ENCODE measurements around the gene TLCD3B. TPM values are rescaled to one million over a fixed set of nuclear protein-coding genes. Genes with fewer than 3 reads are reported as not detected.

TLCD3B gene
- polyA plus RNA-seq, 1 donor from 2014 or later = 18.9 TPM

- Histone ChIP-seq H3K4me3 (ENCODE audit: low read length) (no peak overlapping the region), H3K4me2 (ENCODE audit: low read length) (no peak overlapping the region), H2AFZ (ENCODE audit: low read depth, low read length) (no peak overlapping the region), H3K27me3 (ENCODE audit: insufficient read depth, low read depth, low read length) (no peaks in the 10 kb centered on the region), H3F3A (ENCODE audit: insufficient read depth, low read length, poor library complexity, severe bottlenecking) (no peaks in the 10 kb centered on the region), H3K9me3 (ENCODE audit: low read length) (no peaks in the 10 kb centered on the region), H3K9me2 (ENCODE audit: insufficient read depth, low read length) (no peaks in the 10 kb centered on the region), H3K27ac (ENCODE audit: low read length) (no peak overlapping the region), H3K9ac (ENCODE audit: low read length) (no peak overlapping the region), H3K36me3 (ENCODE audit: insufficient read depth, low read length) (no peaks in the 10 kb centered on the region), H4K20me1 (ENCODE audit: insufficient read depth) (no peaks in the 10 kb centered on the region), H3K79me2 (replicated peaks; ENCODE audit: insufficient read depth, low read length) (no peaks in the 10 kb centered on the region)
- TF ChIP-seq POLR2AphosphoS5 (IDR thresholded peaks at IDR 0.05) = no peak
- TF ChIP-seq, protein P1, sequence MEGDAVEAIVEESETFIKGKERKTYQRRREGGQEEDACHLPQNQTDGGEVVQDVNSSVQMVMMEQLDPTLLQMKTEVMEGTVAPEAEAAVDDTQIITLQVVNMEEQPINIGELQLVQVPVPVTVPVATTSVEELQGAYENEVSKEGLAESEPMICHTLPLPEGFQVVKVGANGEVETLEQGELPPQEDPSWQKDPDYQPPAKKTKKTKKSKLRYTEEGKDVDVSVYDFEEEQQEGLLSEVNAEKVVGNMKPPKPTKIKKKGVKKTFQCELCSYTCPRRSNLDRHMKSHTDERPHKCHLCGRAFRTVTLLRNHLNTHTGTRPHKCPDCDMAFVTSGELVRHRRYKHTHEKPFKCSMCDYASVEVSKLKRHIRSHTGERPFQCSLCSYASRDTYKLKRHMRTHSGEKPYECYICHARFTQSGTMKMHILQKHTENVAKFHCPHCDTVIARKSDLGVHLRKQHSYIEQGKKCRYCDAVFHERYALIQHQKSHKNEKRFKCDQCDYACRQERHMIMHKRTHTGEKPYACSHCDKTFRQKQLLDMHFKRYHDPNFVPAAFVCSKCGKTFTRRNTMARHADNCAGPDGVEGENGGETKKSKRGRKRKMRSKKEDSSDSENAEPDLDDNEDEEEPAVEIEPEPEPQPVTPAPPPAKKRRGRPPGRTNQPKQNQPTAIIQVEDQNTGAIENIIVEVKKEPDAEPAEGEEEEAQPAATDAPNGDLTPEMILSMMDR (IDR thresholded peaks at IDR 0.05; ENCODE audit: poor library complexity, severe bottlenecking) = no peak
- TF ChIP-seq TAF1 (IDR thresholded peaks at IDR 0.05; ENCODE audit: low read depth) = no peak
- TF ChIP-seq MXI1 (conservative IDR thresholded peaks at IDR 0.05; ENCODE audit: poor library complexity, severe bottlenecking) = no peak
Observed at GRCh38 chr16:30003670-30004423, 27.2 kb downstream of the TLCD3B start.

DNA sequence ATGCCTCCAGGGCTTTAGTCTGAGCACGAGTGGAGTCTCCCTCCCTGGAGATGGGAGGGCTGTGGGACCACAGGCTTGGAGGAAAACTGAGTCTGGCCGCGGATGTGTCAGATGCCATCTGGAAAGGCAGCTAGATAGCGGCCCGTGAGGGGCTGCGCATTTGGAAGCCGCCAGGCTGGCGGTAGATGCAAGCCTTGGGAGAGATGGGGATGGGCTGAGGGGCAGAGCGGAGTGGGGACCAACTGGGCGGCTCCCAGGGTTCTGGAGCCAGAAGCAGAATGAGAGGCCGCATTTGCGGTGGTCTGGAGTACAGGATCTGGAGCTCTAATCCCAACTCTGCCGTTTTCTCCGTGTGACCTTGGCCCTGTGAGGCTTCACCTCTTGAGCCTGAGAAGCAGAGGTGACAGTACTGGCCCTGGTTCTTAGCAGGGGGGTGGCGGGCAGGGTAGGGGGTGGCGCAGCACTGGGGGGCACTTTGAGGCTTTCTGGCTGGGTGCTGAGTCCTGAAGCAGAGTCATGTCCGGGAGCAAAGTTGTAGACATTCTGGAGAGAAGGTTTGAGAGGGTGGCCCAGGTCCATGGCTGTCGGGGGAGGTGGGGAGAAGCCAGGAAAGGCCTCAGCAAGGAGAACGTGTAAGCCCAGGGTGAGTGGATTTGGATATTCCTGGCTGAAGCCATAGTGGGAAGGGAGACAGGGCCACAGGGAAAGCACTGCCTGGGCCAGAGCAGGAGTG is 28.3 kb downstream of the TLCD3B start:
- no peak overlapping the region for H2AFZ ChIP-seq (ENCODE audit: low read depth, low read length)
- H3K27me3 ChIP-seq (ENCODE audit: insufficient read depth, low read depth, low read length) = no peaks in the 10 kb centered on the region
- no peak overlapping the region for H3K27ac ChIP-seq (ENCODE audit: low read length)
- H3K4me2 ChIP-seq (ENCODE audit: low read length) = no peak overlapping the region
- H3K4me3 ChIP-seq (ENCODE audit: low read length) = no peak overlapping the region
- H3K9me2 ChIP-seq (ENCODE audit: insufficient read depth, low read length) = no peaks in the 10 kb centered on the region
- H3K79me2 ChIP-seq (replicated peaks; ENCODE audit: insufficient read depth, low read length) = no peaks in the 10 kb centered on the region
- no peak for TF ChIP-seq TAF1 (IDR thresholded peaks at IDR 0.05; ENCODE audit: low read depth)
- TF ChIP-seq EP300 (conservative IDR thresholded peaks at IDR 0.05; ENCODE audit: poor library complexity, severe bottlenecking) = no peak
- TF ChIP-seq, protein P1 (IDR thresholded peaks at IDR 0.05; ENCODE audit: poor library complexity, severe bottlenecking) = no peak
- no peak for TF ChIP-seq RAD21 (conservative IDR thresholded peaks at IDR 0.05)
- TF ChIP-seq POLR2AphosphoS5 (IDR thresholded peaks at IDR 0.05) = no peak
- TF ChIP-seq, protein P2, sequence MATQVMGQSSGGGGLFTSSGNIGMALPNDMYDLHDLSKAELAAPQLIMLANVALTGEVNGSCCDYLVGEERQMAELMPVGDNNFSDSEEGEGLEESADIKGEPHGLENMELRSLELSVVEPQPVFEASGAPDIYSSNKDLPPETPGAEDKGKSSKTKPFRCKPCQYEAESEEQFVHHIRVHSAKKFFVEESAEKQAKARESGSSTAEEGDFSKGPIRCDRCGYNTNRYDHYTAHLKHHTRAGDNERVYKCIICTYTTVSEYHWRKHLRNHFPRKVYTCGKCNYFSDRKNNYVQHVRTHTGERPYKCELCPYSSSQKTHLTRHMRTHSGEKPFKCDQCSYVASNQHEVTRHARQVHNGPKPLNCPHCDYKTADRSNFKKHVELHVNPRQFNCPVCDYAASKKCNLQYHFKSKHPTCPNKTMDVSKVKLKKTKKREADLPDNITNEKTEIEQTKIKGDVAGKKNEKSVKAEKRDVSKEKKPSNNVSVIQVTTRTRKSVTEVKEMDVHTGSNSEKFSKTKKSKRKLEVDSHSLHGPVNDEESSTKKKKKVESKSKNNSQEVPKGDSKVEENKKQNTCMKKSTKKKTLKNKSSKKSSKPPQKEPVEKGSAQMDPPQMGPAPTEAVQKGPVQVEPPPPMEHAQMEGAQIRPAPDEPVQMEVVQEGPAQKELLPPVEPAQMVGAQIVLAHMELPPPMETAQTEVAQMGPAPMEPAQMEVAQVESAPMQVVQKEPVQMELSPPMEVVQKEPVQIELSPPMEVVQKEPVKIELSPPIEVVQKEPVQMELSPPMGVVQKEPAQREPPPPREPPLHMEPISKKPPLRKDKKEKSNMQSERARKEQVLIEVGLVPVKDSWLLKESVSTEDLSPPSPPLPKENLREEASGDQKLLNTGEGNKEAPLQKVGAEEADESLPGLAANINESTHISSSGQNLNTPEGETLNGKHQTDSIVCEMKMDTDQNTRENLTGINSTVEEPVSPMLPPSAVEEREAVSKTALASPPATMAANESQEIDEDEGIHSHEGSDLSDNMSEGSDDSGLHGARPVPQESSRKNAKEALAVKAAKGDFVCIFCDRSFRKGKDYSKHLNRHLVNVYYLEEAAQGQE (IDR thresholded peaks at IDR 0.05; ENCODE audit: borderline replicate concordance) = no peak
- no peaks in the 10 kb centered on the region for H3F3A ChIP-seq (ENCODE audit: insufficient read depth, low read length, poor library complexity, severe bottlenecking)
- H3K36me3 ChIP-seq (ENCODE audit: insufficient read depth, low read length) = no peaks in the 10 kb centered on the region
- H4K20me1 ChIP-seq (ENCODE audit: insufficient read depth) = no peaks in the 10 kb centered on the region
- no peaks in the 10 kb centered on the region for H3K9me3 ChIP-seq (ENCODE audit: low read length)
- H3K9ac ChIP-seq (ENCODE audit: low read length) = no peak overlapping the region

Data from neural cell (in vitro differentiated cells).